CD14-positive monocyte (primary cell): ENCODE results near the gene CREB5. TPM values are rescaled to one million over a fixed set of nuclear protein-coding genes. Genes with fewer than 3 reads are reported as not detected.

ENCODE experiments used
- DNase-seq, 3 donors: peaks; one replicate each; pipeline ENCODE4 v3.0.0-alpha.2; 2011 to 2022
- H2AFZ ChIP-seq: 2 replicates; pipeline ENCODE4 v1.6.0; 2012; ENCODE audit warnings: mild to moderate bottlenecking, low read depth, low read length, inconsistent platforms; ENCODE audit not compliant: insufficient read depth, poor library complexity, severe bottlenecking
- H3K27ac ChIP-seq, 2 donors: 1 replicate in 1 of 2; 2 replicates in 1 of 2; pipeline ENCODE4 v1.5.1; 2012 to 2013; ENCODE audit warnings: low read length in 2 of 2, control low read depth in 1 of 2, inconsistent platforms in 1 of 2, low read depth in 1 of 2, mild to moderate bottlenecking in 1 of 2
- H3K27me3 ChIP-seq, 2 donors: one replicate each; pipeline versions ENCODE4 v1.6.0 to v1.6.1; 2011 to 2013; ENCODE audit warnings: low read length in 2 of 2; ENCODE audit not compliant: control insufficient read depth in 2 of 2, insufficient read depth in 2 of 2
- H3K36me3 ChIP-seq, 2 donors: replicated peaks in 1 of 2; 1 replicate in 1 of 2; 2 replicates in 1 of 2; pipeline versions ENCODE4 v1.5.1 to v1.6.1; 2012 to 2013; ENCODE audit warnings: low read length in 2 of 2, control low read depth in 1 of 2, inconsistent platforms in 1 of 2, mild to moderate bottlenecking in 1 of 2; ENCODE audit not compliant: insufficient read depth in 2 of 2, control insufficient read depth in 1 of 2
- H3K4me1 ChIP-seq, 2 donors: 1 replicate in 1 of 2; 2 replicates in 1 of 2; pipeline versions ENCODE4 v1.5.1 to v1.6.1; 2012 to 2013; ENCODE audit warnings: low read length in 2 of 2, control low read depth in 1 of 2, inconsistent platforms in 1 of 2, mild to moderate bottlenecking in 1 of 2, moderate library complexity in 1 of 2; ENCODE audit not compliant: insufficient read depth in 2 of 2, control insufficient read depth in 1 of 2
- H3K4me2 ChIP-seq: replicated peaks from 2 replicates; pipeline ENCODE3; 2012; ENCODE audit warnings: low read length, moderate library complexity, mild to moderate bottlenecking; ENCODE audit not compliant: poor library complexity, severe bottlenecking; ENCODE audit errors: extremely low read depth
- H3K4me3 ChIP-seq, 3 experiments: fragments of 200-600 bp in 1 of 3; sonication (generic) in 1 of 3; replicated peaks in 1 of 3; 1 replicate in 2 of 3; 2 replicates in 1 of 3; pipeline ENCODE4 v1.5.1; 2011 to 2013; ENCODE audit warnings: low read length in 3 of 3, mild to moderate bottlenecking in 3 of 3, control low read depth in 2 of 3, low read depth in 2 of 3, inconsistent platforms in 1 of 3, moderate library complexity in 1 of 3
- H3K79me2 ChIP-seq: 2 replicates; pipeline ENCODE4 v1.6.0; 2012; ENCODE audit warnings: mild to moderate bottlenecking, control low read depth, inconsistent platforms, low read length, moderate library complexity; ENCODE audit not compliant: insufficient read depth
- H3K9ac ChIP-seq: 2 replicates; pipeline ENCODE4 v1.6.0; 2017; ENCODE audit warnings: low read length, mild to moderate bottlenecking; ENCODE audit not compliant: insufficient read depth, poor library complexity, severe bottlenecking
- H3K9me3 ChIP-seq, 2 donors: replicated peaks in 1 of 2; 1 replicate in 1 of 2; 2 replicates in 1 of 2; pipeline versions ENCODE4 v1.5.1 to v1.6.1; 2012 to 2013; ENCODE audit warnings: low read length in 2 of 2, control low read depth in 1 of 2; ENCODE audit not compliant: control insufficient read depth in 1 of 2, insufficient read depth in 1 of 2
- H4K20me1 ChIP-seq: 2 replicates; pipeline ENCODE4 v1.6.0; 2012; ENCODE audit warnings: mild to moderate bottlenecking, low read length, control low read depth, moderate library complexity; ENCODE audit not compliant: insufficient read depth
- H3K27ac Mint-ChIP-seq, 7 donors: one replicate each; pipeline ENCODE4 v1.8.0; 2020; ENCODE audit warnings: mild to moderate bottlenecking in 7 of 7, mixed read lengths in 7 of 7, moderate library complexity in 6 of 7, inconsistent platforms in 2 of 7
- H3K27me3 Mint-ChIP-seq, 3 donors: one replicate each; pipeline ENCODE4 v1.8.0; 2021 to 2022; ENCODE audit warnings: low read depth in 3 of 3, mild to moderate bottlenecking in 3 of 3, mixed read lengths in 3 of 3, moderate library complexity in 3 of 3, inconsistent platforms in 1 of 3
- H3K36me3 Mint-ChIP-seq, 2 donors: one replicate each; pipeline ENCODE4 v1.8.0; 2020; ENCODE audit warnings: mixed read lengths in 2 of 2, inconsistent platforms in 1 of 2, mild to moderate bottlenecking in 1 of 2
- H3K4me1 Mint-ChIP-seq: one replicate; pipeline ENCODE4 v1.8.0; 2020; ENCODE audit warnings: mild to moderate bottlenecking, mixed read lengths
- H3K4me3 Mint-ChIP-seq, 2 donors: one replicate each; pipeline ENCODE4 v1.8.0; 2020; ENCODE audit warnings: mild to moderate bottlenecking in 2 of 2, mixed read lengths in 2 of 2, moderate library complexity in 1 of 2
- H3K9me3 Mint-ChIP-seq, 7 donors: one replicate each; pipeline ENCODE4 v1.8.0; 2020 to 2022; ENCODE audit warnings: mixed read lengths in 7 of 7, mild to moderate bottlenecking in 6 of 7, moderate library complexity in 6 of 7, inconsistent platforms in 2 of 7
- CTCF ChIP-seq: fragments of 200-600 bp; IDR thresholded peaks from one replicate; pipeline ENCODE4 v1.8.0; 2022; ENCODE audit warnings: antibody characterized with exemption, mild to moderate bottlenecking
- WGBS: methylation state at CpG from one replicate; pipeline ENCODE4 v1.1.5; 2013; ENCODE audit warnings: missing lambda C conversion rate; ENCODE audit not compliant: insufficient coverage; 5-methylcytosine and 5-hydroxymethylcytosine counted together
- intact Hi-C, 2 donors: fragments of 100-400 bp; cut with micrococcal nuclease; formaldehyde crosslinking; loops; one replicate each; pipeline versions ENCODE4 v1.15.0 to v1.15.1; 2023
- polyA plus RNA-seq, 3 donors: library from polyadenylated mRNA; depleted of rRNA in 1 of 3; unstranded in 2 of 3; stranded (reverse) in 1 of 3; fragments of 300-500 nt in 2 of 3; fragments of >200 nt in 1 of 3; fragmentation: Illumina TruSeq in 2 of 3; gene quantifications; 1 replicate in 2 of 3; 2 replicates in 1 of 3; pipeline ENCODE4 v1.2.3, GENCODE V29; 2012 to 2021

CREB5 gene
- polyA plus RNA-seq, 3 donors, result 25.1 to 72.3 (median 44.2) TPM

GRCh38 chr7:28606421-28606820, 194.1 kb downstream of the CREB5 start:
- Histone ChIP-seq H3K36me3 (no peaks in the 10 kb centered on the region), H3K9me3 (no peaks in the 10 kb centered on the region), H3K79me2 (no peaks in the 10 kb centered on the region), H3K27ac (no peak overlapping the region), H3K4me2 (no peak overlapping the region), H4K20me1 (no peaks in the 10 kb centered on the region), H2AFZ (no peak overlapping the region), H3K4me3 (no peak overlapping the region), H3K9ac (no peak overlapping the region), H3K4me1 (no peaks in the 10 kb centered on the region), H3K27me3 (peaks cover 0 to 2% of the 10 kb centered on the region in 2 donors)
- Mint-ChIP-seq H3K9me3 (peaks cover 0 to 4% (median 1%) of the 10 kb centered on the region in 7 donors), H3K4me3 (no peak overlapping the region), H3K36me3 (no peaks in the 10 kb centered on the region), H3K27me3 (peaks cover 2 to 9% (median 7%) of the 10 kb centered on the region in 3 donors), H3K4me1 (peaks cover 5% of the 10 kb centered on the region), H3K27ac (no peak overlapping the region)
- intact Hi-C loops, result no loop called here
- TF ChIP-seq CTCF, result no peak
- no peak for DNase-seq

- no peak for DNase-seq
- no peaks in the 10 kb centered on the region for H3K9me3 ChIP-seq
- H4K20me1 ChIP-seq, result no peaks in the 10 kb centered on the region
- no peaks in the 10 kb centered on the region for H3K9me3 Mint-ChIP-seq
- no peaks in the 10 kb centered on the region for H3K79me2 ChIP-seq
- no peak overlapping the region for H3K27ac Mint-ChIP-seq
- H3K4me2 ChIP-seq, result no peak overlapping the region
- no peak overlapping the region for H3K4me3 ChIP-seq
- intact Hi-C loops, result no loop called here
- H3K27me3 ChIP-seq, result peaks cover 0 to 2% of the 10 kb centered on the region in 2 donors
- WGBS, result no CpG with 5 or more reads among the region's 4 CpGs
- no peak for TF ChIP-seq CTCF
- no peaks in the 10 kb centered on the region for H3K4me1 ChIP-seq
- H3K27me3 Mint-ChIP-seq, result peaks cover 2 to 8% (median 7%) of the 10 kb centered on the region in 3 donors
- H3K36me3 Mint-ChIP-seq, result no peaks in the 10 kb centered on the region
- no peaks in the 10 kb centered on the region for H3K36me3 ChIP-seq
- H3K27ac ChIP-seq, result no peak overlapping the region
- no peak overlapping the region for H2AFZ ChIP-seq
- H3K4me3 Mint-ChIP-seq, result no peak overlapping the region
- no peak overlapping the region for H3K9ac ChIP-seq
- H3K4me1 Mint-ChIP-seq, result peaks cover 5% of the 10 kb centered on the region
Measured at GRCh38 chr7:28607855-28608193, 195.5 kb downstream of the CREB5 start.
